ENCODE data around the gene TTN. TPM values are rescaled to one million over a fixed set of nuclear protein-coding genes. Genes with fewer than 3 reads are reported as not detected.
A peak's percentile ranks its signal among the peaks of the same experiment; 100 is the strongest.

TTN gene
- total RNA-seq, 6 experiments from 2014 or later, result 0.42 to 9.5 (median 0.97) TPM

DNA sequence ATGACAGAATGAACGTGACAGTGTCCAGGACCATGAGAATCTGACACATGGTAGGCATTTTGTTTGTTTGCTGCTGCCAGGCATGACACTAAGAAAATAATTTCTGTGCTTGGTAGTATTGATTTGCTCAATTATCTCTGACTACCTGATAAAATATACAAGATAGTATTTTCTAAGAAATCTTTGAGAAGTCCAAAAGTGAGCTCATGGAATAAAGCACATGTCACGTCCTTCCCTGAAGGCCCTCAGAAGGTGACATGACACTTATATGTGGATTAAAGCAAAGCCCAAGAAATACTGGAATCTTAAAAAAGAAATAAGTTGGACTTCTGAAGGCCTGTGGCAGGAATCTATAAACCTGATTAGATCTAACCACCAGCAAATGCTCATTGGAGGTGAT lies 3.8 kb upstream of the TTN start:
- H3K36me3 ChIP-seq, result no peaks in the 10 kb centered on the region
- 56% methylated on average over 2 of the region's 2 CpGs for WGBS (ENCODE audit: insufficient coverage, low coverage, low lambda C conversion rate, missing lambda C conversion rate)
- no peak overlapping the region for H3K27ac ChIP-seq
- TF ChIP-seq, protein P1, sequence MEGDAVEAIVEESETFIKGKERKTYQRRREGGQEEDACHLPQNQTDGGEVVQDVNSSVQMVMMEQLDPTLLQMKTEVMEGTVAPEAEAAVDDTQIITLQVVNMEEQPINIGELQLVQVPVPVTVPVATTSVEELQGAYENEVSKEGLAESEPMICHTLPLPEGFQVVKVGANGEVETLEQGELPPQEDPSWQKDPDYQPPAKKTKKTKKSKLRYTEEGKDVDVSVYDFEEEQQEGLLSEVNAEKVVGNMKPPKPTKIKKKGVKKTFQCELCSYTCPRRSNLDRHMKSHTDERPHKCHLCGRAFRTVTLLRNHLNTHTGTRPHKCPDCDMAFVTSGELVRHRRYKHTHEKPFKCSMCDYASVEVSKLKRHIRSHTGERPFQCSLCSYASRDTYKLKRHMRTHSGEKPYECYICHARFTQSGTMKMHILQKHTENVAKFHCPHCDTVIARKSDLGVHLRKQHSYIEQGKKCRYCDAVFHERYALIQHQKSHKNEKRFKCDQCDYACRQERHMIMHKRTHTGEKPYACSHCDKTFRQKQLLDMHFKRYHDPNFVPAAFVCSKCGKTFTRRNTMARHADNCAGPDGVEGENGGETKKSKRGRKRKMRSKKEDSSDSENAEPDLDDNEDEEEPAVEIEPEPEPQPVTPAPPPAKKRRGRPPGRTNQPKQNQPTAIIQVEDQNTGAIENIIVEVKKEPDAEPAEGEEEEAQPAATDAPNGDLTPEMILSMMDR (IDR thresholded peaks at IDR 0.05), result no peak
- TF ChIP-seq POLR2A (IDR thresholded peaks at IDR 0.05), result no peak
- H3K9me3 ChIP-seq, result no peaks in the 10 kb centered on the region
- H3K4me3 ChIP-seq, result no peak overlapping the region
- H3K4me1 ChIP-seq, result no peaks in the 10 kb centered on the region
- no peaks in the 10 kb centered on the region for H3K27me3 ChIP-seq
- ATAC-seq (no peak), DNase-seq (no peak)
- intact Hi-C loops (cut with DNase I), result no loop called here

DNA sequence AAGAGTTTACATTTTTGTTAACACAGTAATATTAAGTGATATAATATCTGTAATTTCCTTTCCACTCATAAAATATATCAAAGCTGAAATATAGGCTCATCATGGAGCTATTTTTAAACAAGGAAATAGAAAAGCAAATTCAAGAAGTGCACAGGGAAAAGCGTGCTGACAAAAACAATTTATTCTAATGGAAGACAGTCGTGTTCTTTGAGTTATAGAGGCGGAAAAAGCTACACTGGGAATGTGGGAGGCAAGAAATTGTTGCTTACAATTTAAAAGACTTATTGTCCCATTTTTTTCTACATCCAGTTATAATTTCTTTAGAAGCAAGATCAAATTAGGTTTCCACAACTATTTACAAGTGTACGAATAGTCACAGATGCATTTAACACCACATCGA lies 3.2 kb upstream of the TTN start:
- Histone ChIP-seq H3K4me3 (no peak overlapping the region), H3K27ac (no peak overlapping the region), H3K36me3 (no peaks in the 10 kb centered on the region), H3K4me1 (no peaks in the 10 kb centered on the region), H3K9me3 (no peaks in the 10 kb centered on the region), H3K27me3 (no peaks in the 10 kb centered on the region)
- ATAC-seq (no peak), DNase-seq (no peak)
- no peak for TF ChIP-seq POLR2A (IDR thresholded peaks at IDR 0.05)
- TF ChIP-seq, protein P1 (IDR thresholded peaks at IDR 0.05), result no peak
- intact Hi-C loops (cut with DNase I), result no loop called here
- 69% methylated on average over 5 of the region's 5 CpGs for WGBS (ENCODE audit: insufficient coverage, low coverage, low lambda C conversion rate, missing lambda C conversion rate)

DNA sequence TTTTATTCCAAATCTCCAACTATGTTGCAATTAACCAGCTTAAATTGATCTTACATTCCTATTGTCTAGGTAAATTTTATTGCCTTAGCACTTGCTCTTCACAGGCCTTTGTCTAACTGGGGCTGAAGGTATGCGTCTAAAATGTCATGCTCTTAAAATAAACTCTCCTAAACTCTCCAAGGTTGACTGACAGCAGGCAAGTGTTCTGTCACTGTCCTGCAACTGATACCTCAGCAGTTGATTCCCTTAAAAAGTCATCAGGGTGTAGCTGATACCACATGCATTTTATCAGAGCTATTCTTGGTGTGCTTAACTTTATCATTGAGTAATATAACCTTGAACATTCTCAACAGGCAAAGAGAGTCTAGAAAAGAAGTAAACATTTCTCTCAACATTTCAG lies 680 bp downstream of the TTN start:
- Histone ChIP-seq H3K4me3 (no peak overlapping the region), H3K9me3 (no peaks in the 10 kb centered on the region), H3K27ac (no peak overlapping the region), H3K36me3 (no peaks in the 10 kb centered on the region), H3K4me1 (no peaks in the 10 kb centered on the region), H3K27me3 (no peaks in the 10 kb centered on the region)
- intact Hi-C loops (cut with DNase I), result no loop called here
- ATAC-seq, result no peak
- TF ChIP-seq, protein P1 (IDR thresholded peaks at IDR 0.05), result no peak
- 70% methylated on average over 1 of the region's 1 CpG for WGBS (ENCODE audit: insufficient coverage, low coverage, low lambda C conversion rate, missing lambda C conversion rate)
- no peak for DNase-seq

DNA sequence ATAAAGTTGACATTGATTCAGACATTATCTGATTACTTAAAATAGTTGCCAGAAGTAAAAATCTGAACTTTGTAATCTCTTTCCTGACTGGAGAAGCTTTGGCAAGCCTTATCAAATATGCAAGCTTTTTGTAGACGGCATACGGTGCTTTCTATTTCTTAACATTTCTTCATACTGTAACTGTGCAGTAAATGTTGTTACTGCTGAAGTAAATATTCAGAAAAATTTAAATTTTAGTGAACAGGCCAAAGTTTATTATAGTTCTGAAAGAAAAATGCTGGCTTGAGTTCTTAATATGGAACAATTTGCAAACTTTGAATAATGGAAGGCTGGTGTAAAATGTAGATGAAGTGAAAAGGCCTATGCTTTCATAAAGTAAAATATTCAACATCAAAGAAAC lies 1.8 kb downstream of the TTN start:
- H3K4me3 ChIP-seq, result no peak overlapping the region
- TF ChIP-seq, protein P1 (IDR thresholded peaks at IDR 0.05), result no peak
- H3K4me1 ChIP-seq, result no peaks in the 10 kb centered on the region
- no peak for ATAC-seq
- DNase-seq, result no peak
- WGBS (ENCODE audit: insufficient coverage, low coverage, low lambda C conversion rate, missing lambda C conversion rate), result 25% methylated on average over 2 of the region's 2 CpGs
- no peak overlapping the region for H3K27ac ChIP-seq
- intact Hi-C loops (cut with DNase I), result no loop called here
- no peaks in the 10 kb centered on the region for H3K36me3 ChIP-seq
- no peaks in the 10 kb centered on the region for H3K27me3 ChIP-seq
- no peaks in the 10 kb centered on the region for H3K9me3 ChIP-seq

DNA sequence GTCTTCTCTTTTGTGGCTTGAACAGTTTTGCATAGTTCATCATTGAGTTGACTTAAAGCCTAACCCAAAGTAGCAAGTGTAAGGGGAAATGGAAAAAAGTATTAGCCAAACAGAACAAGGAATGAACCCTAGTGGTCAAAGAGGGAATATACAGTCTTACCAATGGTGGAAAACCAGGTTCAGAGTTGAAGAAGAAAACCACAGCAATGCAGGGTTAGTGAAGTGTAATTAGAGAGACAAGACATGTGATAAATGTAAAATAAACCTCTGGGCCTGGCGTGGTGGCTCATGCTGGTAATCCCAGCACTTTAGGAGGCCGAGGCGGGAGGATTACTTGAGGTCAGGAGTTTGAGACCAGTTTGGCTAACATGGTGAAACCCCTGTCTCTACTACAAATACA lies 2.4 kb downstream of the TTN start:
- Histone ChIP-seq H3K4me1 (no peaks in the 10 kb centered on the region), H3K4me3 (no peak overlapping the region), H3K9me3 (no peaks in the 10 kb centered on the region), H3K27ac (no peak overlapping the region), H3K36me3 (no peaks in the 10 kb centered on the region), H3K27me3 (no peaks in the 10 kb centered on the region)
- 58% methylated on average over 3 of the region's 3 CpGs for WGBS (ENCODE audit: insufficient coverage, low coverage, low lambda C conversion rate, missing lambda C conversion rate)
- DNase-seq, result no peak
- intact Hi-C loops (cut with DNase I), result no loop called here
- peak in 3 of 4 donors; percentile 28 to 47 (median 40) for ATAC-seq
- TF ChIP-seq, protein P1 (IDR thresholded peaks at IDR 0.05), result peak; percentile 30 to 55 (median 38)
- no peak for TF ChIP-seq POLR2A (IDR thresholded peaks at IDR 0.05)
